T-cell (primary cell): ENCODE data around the gene SPATS2. TPM values are rescaled to one million over a fixed set of nuclear protein-coding genes. Genes with fewer than 3 reads are reported as not detected.

Experiments
- ATAC-seq, 4 experiments: fragments of 200-7000 bp in 3 of 4; fragments of 150-1000 bp in 1 of 4; cut with Tn5 transposase; replicated peaks in 1 of 4; 1 replicate in 3 of 4; 2 replicates in 1 of 4; pipeline ENCODE4 v1.10.0; 2021; ENCODE audit warnings: moderate library complexity in 3 of 4, mild to moderate bottlenecking in 2 of 4, moderate number of reproducible peaks in 1 of 4
- CTCF ChIA-PET, 2 donors: fragments of 300-600 bp; sonication (Branson Sonifier 250); formaldehyde crosslinking; loops; one replicate each; lab custom pipeline; 2022; ENCODE audit warnings: antibody characterized with exemption in 2 of 2; lab: Charles Lee
- POLR2A ChIA-PET, 2 donors: fragments of 300-600 bp; sonication (Branson Sonifier 250); formaldehyde crosslinking; loops; one replicate each; lab custom pipeline; 2022; ENCODE audit warnings: antibody characterized with exemption in 2 of 2; lab: Charles Lee
- DNase-seq, 35 experiments: peaks; one replicate each; pipeline versions ENCODE4 v3.0.0 to v3.0.0-alpha.2; 2013 to 2023
- H3K27ac ChIP-seq: one replicate; pipeline ENCODE4 v1.5.1; 2013; ENCODE audit warnings: low read length
- H3K27me3 ChIP-seq, 2 experiments: replicated peaks in 1 of 2; 1 replicate in 1 of 2; 2 replicates in 1 of 2; pipeline versions ENCODE4 v1.6.1 to v1.7.0; 2013; ENCODE audit warnings: low read length in 1 of 2, mixed read lengths in 1 of 2; ENCODE audit not compliant: control insufficient read depth in 2 of 2, insufficient read depth in 2 of 2; ENCODE audit errors: extremely low read depth in 1 of 2
- H3K36me3 ChIP-seq, 2 donors: 1 replicate in 1 of 2; 2 replicates in 1 of 2; pipeline versions ENCODE4 v1.6.1 to v1.7.0; 2013; ENCODE audit warnings: low read length in 1 of 2; ENCODE audit not compliant: control insufficient read depth in 2 of 2, insufficient read depth in 1 of 2; ENCODE audit errors: extremely low read depth in 1 of 2
- H3K4me1 ChIP-seq, 2 experiments: 1 replicate in 1 of 2; 2 replicates in 1 of 2; pipeline versions ENCODE4 v1.6.1 to v1.7.0; 2013; ENCODE audit warnings: low read length in 2 of 2, mixed read lengths in 1 of 2; ENCODE audit not compliant: insufficient read depth in 2 of 2, control insufficient read depth in 1 of 2; ENCODE audit errors: extremely low read depth in 1 of 2
- H3K4me3 ChIP-seq, 2 donors: 1 replicate in 1 of 2; 2 replicates in 1 of 2; pipeline versions ENCODE4 v1.5.1 to v1.7.0; 2013; ENCODE audit warnings: mild to moderate bottlenecking in 2 of 2, low read length in 1 of 2, moderate library complexity in 1 of 2; ENCODE audit not compliant: control insufficient read depth in 1 of 2; ENCODE audit errors: extremely low read depth in 1 of 2
- H3K9me3 ChIP-seq: 2 replicates; pipeline ENCODE4 v1.7.0; 2013
- H3K27ac Mint-ChIP-seq, 2 donors: one replicate each; pipeline ENCODE4 v1.8.0; 2020 to 2021; ENCODE audit warnings: mild to moderate bottlenecking in 2 of 2, mixed read lengths in 2 of 2
- H3K27me3 Mint-ChIP-seq, 2 donors: one replicate each; pipeline ENCODE4 v1.8.0; 2021 to 2022; ENCODE audit warnings: mixed read lengths in 2 of 2
- H3K36me3 Mint-ChIP-seq: one replicate; pipeline ENCODE4 v1.8.0; 2021; ENCODE audit warnings: mixed read lengths
- H3K4me1 Mint-ChIP-seq, 3 donors: one replicate each; pipeline ENCODE4 v1.8.0; 2020 to 2022; ENCODE audit warnings: mixed read lengths in 3 of 3, mild to moderate bottlenecking in 1 of 3
- H3K4me3 Mint-ChIP-seq, 3 donors: one replicate each; pipeline ENCODE4 v1.8.0; 2020 to 2022; ENCODE audit warnings: mild to moderate bottlenecking in 3 of 3, mixed read lengths in 3 of 3, moderate library complexity in 3 of 3
- H3K9me3 Mint-ChIP-seq, 3 donors: one replicate each; pipeline ENCODE4 v1.8.0; 2020 to 2022; ENCODE audit warnings: mixed read lengths in 3 of 3
- WGBS: methylation state at CpG from one replicate; pipeline ENCODE4 v1.1.5; 2013; ENCODE audit warnings: missing lambda C conversion rate; ENCODE audit not compliant: insufficient coverage; 5-methylcytosine and 5-hydroxymethylcytosine counted together
- total RNA-seq, 35 experiments: library from RNA in 6 of 35; stranded (reverse) in 6 of 35; fragments of 120-200 nt in 1 of 35; gene quantifications; one replicate each; pipeline versions ENCODE4 v1.2.1 to v1.2.4 and lab custom pipeline; 2013 to 2026

SPATS2 gene
- total RNA-seq, 5 donors from 2014 or later (not counting 1 experiment from before 2014, with no cell fraction given): 5.4 to 11.4 (median 7.4) TPM

- no peaks in the 10 kb centered on the region for H3K9me3 ChIP-seq
- Mint-ChIP-seq H3K9me3 (no peaks in the 10 kb centered on the region), H3K4me1 (peaks cover 23 to 33% (median 33%) of the 10 kb centered on the region in 3 donors), H3K27me3 (peaks cover 0 to 8% of the 10 kb centered on the region in 2 donors), H3K4me3 (peak overlapping the region; percentile 52 to 78 (median 68)), H3K36me3 (no peaks in the 10 kb centered on the region), H3K27ac (peak overlapping the region; percentile 11 to 82)
- peaks cover 6 to 35% of the 10 kb centered on the region in 2 experiments for H3K4me1 ChIP-seq
- ATAC-seq: no peak
- no peaks in the 10 kb centered on the region for H3K36me3 ChIP-seq
- WGBS: 85% methylated on average over 19 of the region's 21 CpGs
- ChIA-PET CTCF (no interaction called here), POLR2A (interaction anchor here in 1 of 2 donors (0.6 kb wide), 1 partner anchor 29 kb away, joined by 4 read pairs; no protein-coding TSS in a partner anchor)
- peaks cover 6 to 26% of the 10 kb centered on the region in 2 experiments for H3K27me3 ChIP-seq
- no peak overlapping the region for H3K4me3 ChIP-seq
- no peak for DNase-seq
- no peak overlapping the region for H3K27ac ChIP-seq
These were observed 173.2 kb downstream of the SPATS2 start for GRCh38 chr12:49540229-49541139.

GRCh38 chr12:49541140-49541861 is 174.0 kb downstream of the SPATS2 start:
- ATAC-seq (no peak), DNase-seq (no peak)
- Mint-ChIP-seq H3K27ac (peak overlapping the region; percentile 46 to 58), H3K4me1 (peaks cover 23 to 33% (median 33%) of the 10 kb centered on the region in 3 donors), H3K9me3 (no peaks in the 10 kb centered on the region), H3K36me3 (no peaks in the 10 kb centered on the region), H3K4me3 (peak overlapping the region in 1 of 3 donors; percentile 36), H3K27me3 (peaks cover 0 to 11% of the 10 kb centered on the region in 2 donors)
- 85% methylated on average over 8 of the region's 18 CpGs for WGBS
- CTCF ChIA-PET: no interaction called here
- Histone ChIP-seq H3K9me3 (no peaks in the 10 kb centered on the region), H3K27ac (no peak overlapping the region), H3K36me3 (no peaks in the 10 kb centered on the region), H3K4me1 (peaks cover 6 to 35% of the 10 kb centered on the region in 2 experiments), H3K4me3 (no peak overlapping the region), H3K27me3 (peaks cover 3 to 34% of the 10 kb centered on the region in 2 experiments)
- POLR2A ChIA-PET: no interaction called here

DNA sequence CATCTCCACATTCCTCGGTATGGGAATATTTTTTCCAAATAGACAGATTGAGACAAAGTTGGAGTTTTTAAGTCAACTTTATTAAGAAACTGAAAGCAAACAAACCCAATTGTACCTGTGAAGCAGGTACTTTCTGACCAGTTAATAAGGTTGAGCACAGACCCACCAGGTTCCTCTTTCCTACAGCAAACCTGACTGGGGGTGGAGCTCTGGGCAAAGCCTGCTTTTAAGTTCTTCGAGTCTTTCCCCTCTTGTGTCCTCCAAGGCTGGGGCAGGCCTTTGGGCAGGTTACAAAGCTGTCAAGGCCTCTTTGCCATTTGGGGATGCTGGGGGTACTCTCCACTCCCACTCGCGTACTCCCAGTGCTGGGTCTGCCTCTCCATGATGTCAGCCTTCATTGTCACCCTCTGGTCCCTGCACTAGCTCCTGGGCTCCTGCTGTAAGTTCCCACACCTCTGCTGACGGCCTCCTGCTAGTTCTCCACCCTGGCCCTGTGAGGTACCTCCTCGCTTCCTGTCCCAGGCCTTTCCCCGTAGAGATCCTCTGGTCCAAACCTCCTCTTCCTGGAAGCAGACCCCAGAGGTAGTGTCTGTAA is 174.7 kb downstream of the SPATS2 start:
- H3K27me3 Mint-ChIP-seq: peaks cover 0 to 11% of the 10 kb centered on the region in 2 donors
- H3K9me3 Mint-ChIP-seq: no peaks in the 10 kb centered on the region
- no peak overlapping the region for H3K4me3 ChIP-seq
- peaks cover 0 to 37% of the 10 kb centered on the region in 2 experiments for H3K27me3 ChIP-seq
- WGBS: 77% methylated on average over 4 of the region's 7 CpGs
- ChIA-PET POLR2A (no interaction called here), CTCF (no interaction called here)
- no peak for ATAC-seq
- no peak overlapping the region for H3K4me3 Mint-ChIP-seq
- H3K36me3 ChIP-seq: no peaks in the 10 kb centered on the region
- H3K4me1 Mint-ChIP-seq: peaks cover 23 to 33% (median 29%) of the 10 kb centered on the region in 3 donors
- peak overlapping the region in 1 of 2 donors; percentile 75 for H3K27ac Mint-ChIP-seq
- H3K4me1 ChIP-seq: peaks cover 6 to 35% of the 10 kb centered on the region in 2 experiments
- H3K9me3 ChIP-seq: no peaks in the 10 kb centered on the region
- no peak for DNase-seq
- no peaks in the 10 kb centered on the region for H3K36me3 Mint-ChIP-seq
- no peak overlapping the region for H3K27ac ChIP-seq

DNA sequence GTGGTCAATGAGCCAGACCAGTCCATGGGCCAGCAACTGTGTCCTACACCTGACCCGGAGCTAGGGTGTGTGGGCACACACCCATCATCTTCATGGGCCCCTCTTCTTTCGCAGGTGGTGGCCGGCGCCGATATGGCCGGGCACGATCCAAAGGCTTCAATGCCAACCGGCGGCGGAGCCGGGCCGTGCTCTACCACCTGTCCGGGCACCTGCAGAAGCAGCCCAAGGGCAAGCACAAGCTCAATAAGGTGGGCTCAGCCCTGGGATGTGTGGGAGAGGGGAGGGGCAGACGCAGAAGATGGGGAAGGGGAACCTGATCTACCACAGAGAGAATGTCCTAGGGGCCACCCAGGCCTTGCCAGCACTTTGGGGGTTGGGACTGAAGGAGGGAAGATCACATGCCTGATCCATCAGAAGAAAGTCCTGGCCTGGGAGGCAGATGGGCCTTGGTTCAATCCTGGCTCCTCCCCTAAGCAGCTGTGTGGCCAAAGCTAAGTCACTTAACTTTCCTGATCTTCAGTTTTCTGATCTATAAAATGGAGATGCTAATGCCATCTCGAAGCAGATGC is 175.4 kb downstream of the SPATS2 start:
- DNase-seq: no peak
- H3K36me3 Mint-ChIP-seq: no peaks in the 10 kb centered on the region
- Histone ChIP-seq H3K27me3 (peaks cover 0 to 37% of the 10 kb centered on the region in 2 experiments), H3K9me3 (no peaks in the 10 kb centered on the region), H3K4me3 (no peak overlapping the region), H3K36me3 (no peaks in the 10 kb centered on the region), H3K27ac (no peak overlapping the region), H3K4me1 (peaks cover 6 to 30% of the 10 kb centered on the region in 2 experiments)
- ChIA-PET POLR2A (interaction anchor here in 1 of 2 donors (0.7 kb wide), 1 partner anchor 16 kb away, joined by 3 read pairs; no protein-coding TSS in a partner anchor), CTCF (no interaction called here)
- no peak for ATAC-seq
- H3K27me3 Mint-ChIP-seq: peaks cover 0 to 15% of the 10 kb centered on the region in 2 donors
- H3K4me3 Mint-ChIP-seq: no peak overlapping the region
- H3K27ac Mint-ChIP-seq: peak overlapping the region in 1 of 2 donors; percentile 29
- peaks cover 21 to 30% (median 26%) of the 10 kb centered on the region in 3 donors for H3K4me1 Mint-ChIP-seq
- H3K9me3 Mint-ChIP-seq: no peaks in the 10 kb centered on the region
- WGBS: 94% methylated on average over 8 of the region's 15 CpGs

GRCh38 chr12:49543221-49543913 is 176.1 kb downstream of the SPATS2 start:
- peaks cover 24 to 34% (median 30%) of the 10 kb centered on the region in 3 donors for H3K4me1 Mint-ChIP-seq
- H3K4me3 Mint-ChIP-seq: no peak overlapping the region
- H3K4me3 ChIP-seq: no peak overlapping the region
- no peaks in the 10 kb centered on the region for H3K36me3 ChIP-seq
- H3K9me3 Mint-ChIP-seq: no peaks in the 10 kb centered on the region
- no peaks in the 10 kb centered on the region for H3K9me3 ChIP-seq
- H3K36me3 Mint-ChIP-seq: no peaks in the 10 kb centered on the region
- peaks cover 0 to 22% of the 10 kb centered on the region in 2 donors for H3K27me3 Mint-ChIP-seq
- no peak overlapping the region for H3K27ac ChIP-seq
- peak overlapping the region in 1 of 2 donors; percentile 29 for H3K27ac Mint-ChIP-seq
- ChIA-PET POLR2A (interaction anchor here in 1 of 2 donors (0.7 kb wide), 1 partner anchor 15 kb away, joined by 3 read pairs; no protein-coding TSS in a partner anchor), CTCF (interaction anchor here in 1 of 2 donors (0.6 kb wide), 1 partner anchor 246 kb away, joined by 4 read pairs; no protein-coding TSS in a partner anchor)
- peaks cover 6 to 31% of the 10 kb centered on the region in 2 experiments for H3K4me1 ChIP-seq
- DNase-seq (no peak), ATAC-seq (no peak)
- 69% methylated on average over 20 of the region's 20 CpGs for WGBS
- peaks cover 0 to 39% of the 10 kb centered on the region in 2 experiments for H3K27me3 ChIP-seq
